ENCODE measurements around the gene CACNA1S. TPM values are rescaled to one million over a fixed set of nuclear protein-coding genes. Genes with fewer than 3 reads are reported as not detected.

Gene CACNA1S
- total RNA-seq, 1 donor from 2014 or later, result not detected

- peaks cover 12% of the 10 kb centered on the region for H3K27me3 Mint-ChIP-seq
- H3K36me3 Mint-ChIP-seq (ENCODE audit: low read depth), result no peaks in the 10 kb centered on the region
- POLR2A ChIA-PET, result interaction anchor here (0.6 kb wide), 1 partner anchor 1070 kb away, joined by 4 read pairs; no protein-coding TSS in a partner anchor
- DNase-seq (no peak), ATAC-seq (ENCODE audit: low read depth) (no peak)
- no peak overlapping the region for H3K4me3 Mint-ChIP-seq
- no peak overlapping the region for H3K27ac Mint-ChIP-seq
- no peak for TF ChIP-seq CTCF (IDR thresholded peaks at IDR 0.05)
- CTCF ChIA-PET, result no interaction called here
- H3K4me1 Mint-ChIP-seq, result peaks cover 2% of the 10 kb centered on the region
- H3K9me3 Mint-ChIP-seq, result no peaks in the 10 kb centered on the region
- intact Hi-C loops (cut with micrococcal nuclease), result loop anchor here (5.0 kb wide), 2 partner anchors 69 to 489 kb away; partner anchors contain the start of gene KIF14
Observed at GRCh38 chr1:201111672-201112071, 554 bp downstream of the CACNA1S start.

GRCh38 chr1:201111156-201111555 lies 1.1 kb downstream of the CACNA1S start:
- no peak for ATAC-seq (ENCODE audit: low read depth)
- no peak for DNase-seq
- Mint-ChIP-seq H3K4me3 (no peak overlapping the region), H3K4me1 (peaks cover 2% of the 10 kb centered on the region), H3K27me3 (peaks cover 12% of the 10 kb centered on the region), H3K27ac (no peak overlapping the region), H3K36me3 (ENCODE audit: low read depth) (no peaks in the 10 kb centered on the region), H3K9me3 (no peaks in the 10 kb centered on the region)
- intact Hi-C loops (cut with micrococcal nuclease), result loop anchor here (5.0 kb wide), 2 partner anchors 69 to 489 kb away; partner anchors contain the start of gene KIF14
- no peak for TF ChIP-seq CTCF (IDR thresholded peaks at IDR 0.05)
- ChIA-PET CTCF (no interaction called here), POLR2A (no interaction called here)

DNA sequence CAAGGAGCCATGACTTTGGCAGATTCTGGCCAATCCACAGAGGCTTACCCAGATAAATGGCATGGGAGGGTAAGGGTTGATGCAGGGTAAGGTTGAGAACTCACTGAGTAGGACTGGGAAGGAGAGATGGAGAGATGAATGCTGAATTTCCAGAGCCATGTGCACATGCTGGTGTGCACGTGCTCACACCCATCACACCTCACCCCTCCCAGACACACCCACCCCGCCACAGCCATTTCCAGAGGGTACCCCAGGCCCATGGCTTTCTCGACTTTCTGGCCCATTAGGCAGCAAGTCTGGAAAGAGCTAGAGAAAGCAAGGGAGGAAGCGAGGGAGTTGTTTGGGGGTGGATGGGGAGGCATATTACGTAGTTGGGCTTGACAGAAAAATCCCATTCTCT lies 1.6 kb downstream of the CACNA1S start:
- H3K36me3 Mint-ChIP-seq (ENCODE audit: low read depth), result no peaks in the 10 kb centered on the region
- no peak for TF ChIP-seq CTCF (IDR thresholded peaks at IDR 0.05)
- no peak overlapping the region for H3K27ac Mint-ChIP-seq
- intact Hi-C loops (cut with micrococcal nuclease), result loop anchor here (5.0 kb wide), 2 partner anchors 68 to 488 kb away; partner anchors contain the start of gene KIF14
- peaks cover 2% of the 10 kb centered on the region for H3K4me1 Mint-ChIP-seq
- no peak overlapping the region for H3K4me3 Mint-ChIP-seq
- ChIA-PET POLR2A (no interaction called here), CTCF (no interaction called here)
- DNase-seq (no peak), ATAC-seq (ENCODE audit: low read depth) (no peak)
- peaks cover 9% of the 10 kb centered on the region for H3K27me3 Mint-ChIP-seq
- H3K9me3 Mint-ChIP-seq, result no peaks in the 10 kb centered on the region

- no peak for DNase-seq
- Mint-ChIP-seq H3K27ac (no peak overlapping the region), H3K36me3 (ENCODE audit: low read depth) (no peaks in the 10 kb centered on the region), H3K27me3 (peaks cover 8% of the 10 kb centered on the region), H3K9me3 (no peaks in the 10 kb centered on the region), H3K4me3 (no peak overlapping the region), H3K4me1 (peaks cover 2% of the 10 kb centered on the region)
- ChIA-PET CTCF (no interaction called here), POLR2A (no interaction called here)
- TF ChIP-seq CTCF (IDR thresholded peaks at IDR 0.05), result no peak
- ATAC-seq (ENCODE audit: low read depth), result no peak
- intact Hi-C loops (cut with micrococcal nuclease), result loop anchor here (5.0 kb wide), 2 partner anchors 68 to 488 kb away; partner anchors contain the start of gene KIF14
Observed at GRCh38 chr1:201110138-201110537, 2.1 kb downstream of the CACNA1S start.

DNA sequence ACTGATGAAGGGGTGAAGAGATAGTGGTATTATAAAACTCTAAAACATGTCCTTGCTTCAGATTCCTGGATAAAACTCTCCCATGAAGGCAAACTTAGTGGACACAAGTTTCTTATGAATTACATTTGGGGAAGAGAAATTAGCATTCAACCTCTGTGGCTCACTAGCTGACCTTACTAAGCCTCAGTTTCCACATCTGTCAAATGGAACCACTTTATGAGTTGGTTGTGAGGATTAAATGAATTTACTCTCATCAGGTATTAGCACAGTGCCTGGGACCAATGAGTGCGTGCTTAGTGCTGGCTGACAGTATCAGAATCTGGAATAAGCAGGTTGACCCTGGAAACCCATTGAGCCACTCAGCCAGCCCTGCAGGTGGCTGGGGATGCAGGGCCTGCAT lies 2.6 kb downstream of the CACNA1S start:
- intact Hi-C loops (cut with micrococcal nuclease), result loop anchor here (5.0 kb wide), 2 partner anchors 67 to 487 kb away; partner anchors contain the start of gene KIF14
- TF ChIP-seq CTCF (IDR thresholded peaks at IDR 0.05), result no peak
- Mint-ChIP-seq H3K9me3 (no peaks in the 10 kb centered on the region), H3K27ac (no peak overlapping the region), H3K4me1 (peaks cover 2% of the 10 kb centered on the region), H3K36me3 (ENCODE audit: low read depth) (no peaks in the 10 kb centered on the region), H3K4me3 (no peak overlapping the region), H3K27me3 (peaks cover 8% of the 10 kb centered on the region)
- DNase-seq (no peak), ATAC-seq (ENCODE audit: low read depth) (no peak)
- CTCF ChIA-PET, result interaction anchor here (0.8 to 0.9 kb wide), 2 partner anchors 130 to 138 kb away, joined by 3 to 5 read pairs; no protein-coding TSS in a partner anchor
- POLR2A ChIA-PET, result no interaction called here
